Neural cell (in vitro differentiated cells): Measurements from ENCODE around the gene MIEN1.

Source experiments
- EP300 ChIP-seq: fragments of 450-650 bp; conservative IDR thresholded peaks from 2 replicates; pipeline ENCODE4 v1.6.1; 2014; ENCODE audit warnings: antibody characterized with exemption, mild to moderate bottlenecking, moderate library complexity; ENCODE audit not compliant: poor library complexity, severe bottlenecking
- EZH2 ChIP-seq: fragments of 200-600, 300-800 bp; shearing (Covaris generic), sonication (generic); IDR thresholded peaks from 2 replicates; pipeline ENCODE4 v1.6.1; 2014; ENCODE audit warnings: antibody characterized with exemption, low read length, borderline replicate concordance, mild to moderate bottlenecking; ENCODE audit not compliant: insufficient read depth, poor library complexity, severe bottlenecking

DNA sequence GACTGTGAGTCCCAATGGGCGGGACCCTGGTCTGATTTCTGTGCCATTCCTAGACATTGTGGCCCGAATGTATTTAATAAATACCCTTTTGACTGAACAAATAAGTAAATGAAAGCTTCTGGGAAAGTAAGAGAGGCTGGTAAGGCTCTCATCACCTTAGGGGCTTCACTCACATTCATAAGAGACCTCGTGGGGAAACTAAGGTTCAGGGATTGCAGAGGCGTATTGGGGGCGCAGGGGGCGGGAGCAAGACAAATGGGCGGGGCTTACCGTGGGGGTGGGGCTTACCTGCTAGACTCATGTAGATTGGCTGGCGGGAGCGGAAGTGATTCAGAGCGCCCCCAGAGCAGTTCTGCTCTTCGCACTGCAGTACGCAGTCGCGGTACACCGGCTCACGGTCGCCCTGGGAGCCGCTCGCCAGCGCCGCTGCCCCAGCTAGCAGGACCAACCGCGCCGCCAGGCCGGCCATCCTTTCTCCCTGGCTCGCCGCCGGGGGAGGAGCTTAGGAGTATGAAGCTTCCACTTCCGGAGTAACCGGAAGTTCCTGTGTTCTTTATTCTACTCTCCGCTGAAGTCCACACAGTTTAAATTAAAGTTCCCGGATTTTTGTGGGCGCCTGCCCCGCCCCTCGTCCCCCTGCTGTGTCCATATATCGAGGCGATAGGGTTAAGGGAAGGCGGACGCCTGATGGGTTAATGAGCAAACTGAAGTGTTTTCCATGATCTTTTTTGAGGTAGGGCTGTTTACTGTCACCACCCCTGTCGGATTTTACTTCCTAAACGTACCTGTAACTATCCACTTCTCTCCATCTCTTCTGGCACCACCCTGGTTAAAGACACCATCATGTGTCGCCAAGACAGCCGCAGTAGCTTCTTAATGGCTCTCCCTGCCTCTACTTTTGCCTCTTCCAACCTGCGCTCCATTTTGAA lies 42.5 kb downstream of the MIEN1 start, which contains the start of gene PGAP3:
- no peak for TF ChIP-seq EP300
- TF ChIP-seq EZH2: no peak
